Gastrocnemius medialis (tissue), 4 donors: ENCODE data around the gene ZFP1.

Experiments used
- POLR2A ChIP-seq, 2 donors: fragments of 450-650 bp; IDR thresholded peaks; one replicate each; pipeline ENCODE4 v1.6.1; 2017; ENCODE audit warnings: antibody characterized with exemption in 2 of 2, mild to moderate bottlenecking in 2 of 2, moderate library complexity in 2 of 2
- TF ChIP-seq, protein P1 (sequence below), 5 experiments: fragments of 450-650 bp in 3 of 5; fragments of 200-600 bp in 2 of 5; sonication (generic) in 2 of 5; IDR thresholded peaks in 4 of 5; conservative IDR thresholded peaks in 1 of 5; 1 replicate in 4 of 5; 2 replicates in 1 of 5; pipeline ENCODE4 v1.5.1; 2016 to 2019; ENCODE audit warnings: antibody characterized with exemption in 5 of 5, mild to moderate bottlenecking in 3 of 5, moderate library complexity in 3 of 5

DNA sequence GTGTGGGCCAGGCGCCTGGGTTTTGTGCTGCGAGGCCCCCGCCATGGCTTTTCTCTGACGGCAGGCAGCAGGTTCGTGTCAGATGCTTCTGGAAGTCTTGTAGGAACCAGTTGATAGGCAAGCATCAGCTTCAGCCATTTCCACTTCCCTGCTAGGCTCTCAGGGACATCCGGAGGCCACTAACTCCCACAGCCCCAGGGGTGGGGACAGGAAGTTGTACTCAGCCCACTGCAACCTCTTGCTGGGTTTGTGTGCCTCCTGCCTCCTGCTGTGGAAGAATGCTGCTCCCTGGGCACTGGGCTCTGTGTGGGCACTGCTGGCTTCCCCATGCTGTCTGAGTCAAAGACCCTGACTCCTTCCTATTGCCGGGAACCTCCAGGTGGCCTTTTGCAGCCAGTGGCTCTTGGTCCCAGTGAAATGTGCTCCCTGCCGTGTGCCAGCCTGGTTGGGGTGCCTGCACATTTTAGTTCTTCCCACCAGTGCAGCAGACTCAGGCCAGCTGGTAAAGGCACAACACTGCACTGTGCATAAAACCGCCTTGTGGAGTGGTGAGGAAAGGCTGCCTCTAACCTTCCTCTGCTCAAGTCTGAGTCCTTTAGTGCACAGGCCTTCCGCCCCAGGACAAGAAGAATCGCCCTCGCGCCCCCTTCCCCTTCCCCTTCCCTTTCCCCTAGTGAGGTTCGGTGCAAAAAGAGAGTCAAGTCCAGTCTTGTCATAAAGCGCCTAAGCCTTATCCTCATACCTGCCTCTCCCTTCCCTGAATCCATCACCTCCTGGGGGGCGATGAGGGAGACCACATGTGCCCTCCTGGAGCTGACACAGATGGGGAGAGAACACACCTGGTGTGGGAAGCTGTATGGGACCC is 48.4 kb upstream of the ZFP1 start:
- TF ChIP-seq, protein P1, sequence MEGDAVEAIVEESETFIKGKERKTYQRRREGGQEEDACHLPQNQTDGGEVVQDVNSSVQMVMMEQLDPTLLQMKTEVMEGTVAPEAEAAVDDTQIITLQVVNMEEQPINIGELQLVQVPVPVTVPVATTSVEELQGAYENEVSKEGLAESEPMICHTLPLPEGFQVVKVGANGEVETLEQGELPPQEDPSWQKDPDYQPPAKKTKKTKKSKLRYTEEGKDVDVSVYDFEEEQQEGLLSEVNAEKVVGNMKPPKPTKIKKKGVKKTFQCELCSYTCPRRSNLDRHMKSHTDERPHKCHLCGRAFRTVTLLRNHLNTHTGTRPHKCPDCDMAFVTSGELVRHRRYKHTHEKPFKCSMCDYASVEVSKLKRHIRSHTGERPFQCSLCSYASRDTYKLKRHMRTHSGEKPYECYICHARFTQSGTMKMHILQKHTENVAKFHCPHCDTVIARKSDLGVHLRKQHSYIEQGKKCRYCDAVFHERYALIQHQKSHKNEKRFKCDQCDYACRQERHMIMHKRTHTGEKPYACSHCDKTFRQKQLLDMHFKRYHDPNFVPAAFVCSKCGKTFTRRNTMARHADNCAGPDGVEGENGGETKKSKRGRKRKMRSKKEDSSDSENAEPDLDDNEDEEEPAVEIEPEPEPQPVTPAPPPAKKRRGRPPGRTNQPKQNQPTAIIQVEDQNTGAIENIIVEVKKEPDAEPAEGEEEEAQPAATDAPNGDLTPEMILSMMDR (IDR thresholded peaks at IDR 0.05 in 4 of 5, conservative IDR thresholded peaks at IDR 0.05 in 1 of 5) = no peak
- no peak for TF ChIP-seq POLR2A (IDR thresholded peaks at IDR 0.05)
